OCI-LY7 (cell line): ENCODE measurements around the gene ACSM2A.

ENCODE experiments used
- CTCF ChIP-seq: fragments of 200-600 bp; sonication (generic); conservative IDR thresholded peaks from 2 replicates; pipeline ENCODE4 v1.5.1; 2014; ENCODE audit warnings: mild to moderate bottlenecking, antibody characterized with exemption, low read length, moderate library complexity, mixed read lengths
- EZH2phosphoT487 ChIP-seq: fragments of 200-600 bp; sonication (generic); IDR thresholded peaks from 2 replicates; pipeline ENCODE4 v1.6.1; 2018; ENCODE audit warnings: low read depth, borderline replicate concordance, mild to moderate bottlenecking, mixed run types, antibody characterized with exemption, low read length, moderate library complexity, mixed read lengths

- TF ChIP-seq CTCF (no peak), EZH2phosphoT487 (no peak)
Observed at GRCh38 chr16:20517149-20517548, 65.8 kb downstream of the ACSM2A start.
